H9 (cell line): ENCODE results near the gene ANKS3. TPM values are rescaled to one million over a fixed set of nuclear protein-coding genes. Genes with fewer than 3 reads are reported as not detected.
"Not testable (repeated sequence)": the region's sequence is repeated elsewhere in the genome, so short reads cannot be mapped to it uniquely, and the experiment has no call there.

ENCODE experiments used
- DNase-seq: peaks from one replicate; pipeline ENCODE4 v3.0.0-alpha.2; 2017
- H2AFZ ChIP-seq: one replicate; pipeline ENCODE4 v1.6.1; 2013; ENCODE audit warnings: mild to moderate bottlenecking, low read length, control low read depth, moderate library complexity
- H2AK5ac ChIP-seq: 2 replicates; pipeline ENCODE4 v1.6.1; 2013; ENCODE audit warnings: low read length, control low read depth, mixed read lengths; ENCODE audit not compliant: insufficient read length
- H2BK120ac ChIP-seq: one replicate; pipeline ENCODE4 v1.6.1; 2013; ENCODE audit warnings: low read depth, mild to moderate bottlenecking, low read length, control low read depth, inconsistent platforms; ENCODE audit not compliant: poor library complexity, severe bottlenecking
- H2BK12ac ChIP-seq: 2 replicates; pipeline ENCODE4 v1.6.1; 2013; ENCODE audit warnings: low read length, control low read depth, mixed read lengths, low read depth; ENCODE audit not compliant: insufficient read length
- H2BK15ac ChIP-seq: 2 replicates; pipeline ENCODE4 v1.6.1; 2013; ENCODE audit warnings: low read depth, low read length, control low read depth
- H2BK20ac ChIP-seq: one replicate; pipeline ENCODE4 v1.6.1; 2013; ENCODE audit warnings: low read depth, mild to moderate bottlenecking, low read length, control low read depth, inconsistent platforms; ENCODE audit not compliant: poor library complexity, severe bottlenecking
- H2BK5ac ChIP-seq: 2 replicates; pipeline ENCODE4 v1.6.1; 2013; ENCODE audit warnings: low read length, control low read depth, mixed read lengths; ENCODE audit not compliant: insufficient read length
- H3K14ac ChIP-seq: 2 replicates; pipeline ENCODE4 v1.6.1; 2013; ENCODE audit warnings: low read length, control low read depth; ENCODE audit not compliant: insufficient read depth
- H3K18ac ChIP-seq: 2 replicates; pipeline ENCODE4 v1.6.1; 2013; ENCODE audit warnings: low read depth, mild to moderate bottlenecking, mixed read lengths, low read length, control low read depth; ENCODE audit not compliant: insufficient read length
- H3K23ac ChIP-seq: 2 replicates; pipeline ENCODE4 v1.6.1; 2013; ENCODE audit warnings: low read length, control low read depth, mixed read lengths, low read depth; ENCODE audit not compliant: insufficient read length
- H3K23me2 ChIP-seq: 2 replicates; pipeline ENCODE4 v1.6.1; 2013; ENCODE audit warnings: low read depth, mild to moderate bottlenecking, mixed read lengths, low read length, control low read depth; ENCODE audit not compliant: insufficient read length, poor library complexity, severe bottlenecking
- H3K27ac ChIP-seq: 2 replicates; pipeline ENCODE4 v1.5.1; 2013; ENCODE audit warnings: low read length, control low read depth, mixed read lengths, low read depth; ENCODE audit not compliant: insufficient read length
- H3K27me3 ChIP-seq: 2 replicates; pipeline ENCODE4 v1.6.1; 2013; ENCODE audit warnings: low read length, control low read depth, inconsistent platforms; ENCODE audit not compliant: insufficient read depth
- H3K4ac ChIP-seq: 2 replicates; pipeline ENCODE4 v1.6.1; 2013; ENCODE audit warnings: low read depth, mild to moderate bottlenecking, control low read depth, inconsistent platforms, low read length, moderate library complexity
- H3K4me1 ChIP-seq: 2 replicates; pipeline ENCODE4 v1.6.1; 2013; ENCODE audit warnings: low read length, control low read depth, inconsistent platforms; ENCODE audit not compliant: insufficient read depth
- H3K4me2 ChIP-seq: 2 replicates; pipeline ENCODE4 v1.6.1; 2013; ENCODE audit warnings: low read length, control low read depth, mixed read lengths; ENCODE audit not compliant: insufficient read length, insufficient read depth
- H3K56ac ChIP-seq: 2 replicates; pipeline ENCODE4 v1.6.1; 2013; ENCODE audit warnings: low read depth, mild to moderate bottlenecking, mixed read lengths, low read length, control low read depth; ENCODE audit not compliant: insufficient read length
- H3K79me1 ChIP-seq: 2 replicates; pipeline ENCODE4 v1.6.1; 2013; ENCODE audit warnings: low read depth, mild to moderate bottlenecking, moderate library complexity, low read length, control low read depth, inconsistent platforms; ENCODE audit not compliant: insufficient read depth, poor library complexity, severe bottlenecking
- H3K79me2 ChIP-seq: 2 replicates; pipeline ENCODE4 v1.6.1; 2013; ENCODE audit warnings: low read length, control low read depth, inconsistent platforms; ENCODE audit not compliant: insufficient read depth
- H3K9ac ChIP-seq: 2 replicates; pipeline ENCODE4 v1.6.1; 2013; ENCODE audit warnings: low read length, control low read depth, mixed read lengths; ENCODE audit not compliant: insufficient read length; ENCODE audit errors: extremely low read depth
- H3K9me3 ChIP-seq: one replicate; pipeline ENCODE4 v1.6.1; 2013; ENCODE audit warnings: low read depth, low read length, inconsistent platforms; ENCODE audit not compliant: control insufficient read depth
- H3T11ph ChIP-seq: one replicate; pipeline ENCODE4 v1.6.1; 2013; ENCODE audit warnings: mild to moderate bottlenecking, low read length, control low read depth, inconsistent platforms
- H4K20me1 ChIP-seq: one replicate; pipeline ENCODE4 v1.6.1; 2013; ENCODE audit not compliant: control insufficient read depth, insufficient read length, insufficient read depth
- H4K5ac ChIP-seq: 2 replicates; pipeline ENCODE4 v1.6.1; 2013; ENCODE audit warnings: low read depth, mild to moderate bottlenecking, mixed read lengths, low read length, control low read depth; ENCODE audit not compliant: insufficient read length
- H4K8ac ChIP-seq: replicated peaks from 2 replicates; pipeline ENCODE4 v1.6.1; 2013; ENCODE audit warnings: low read length, control low read depth, mixed read lengths, low read depth; ENCODE audit not compliant: insufficient read length
- H4K91ac ChIP-seq: 2 replicates; pipeline ENCODE4 v1.6.1; 2013; ENCODE audit warnings: low read depth, mild to moderate bottlenecking, moderate library complexity, mixed read lengths, low read length, control low read depth; ENCODE audit not compliant: insufficient read length
- H3K27ac Mint-ChIP-seq, 3 experiments: 2 replicates in 2 of 3; 3 replicates in 1 of 3; pipeline ENCODE4 v1.8.0; 2020 to 2021; ENCODE audit warnings: mixed read lengths in 3 of 3, mild to moderate bottlenecking in 1 of 3, moderate library complexity in 1 of 3
- H3K27me3 Mint-ChIP-seq: 2 replicates; pipeline ENCODE4 v1.8.0; 2021; ENCODE audit warnings: low read depth, mild to moderate bottlenecking, moderate library complexity, mixed read lengths
- H3K36me3 Mint-ChIP-seq, 3 experiments: 2 replicates in 2 of 3; 3 replicates in 1 of 3; pipeline ENCODE4 v1.8.0; 2020 to 2021; ENCODE audit warnings: low read depth in 3 of 3, mixed read lengths in 3 of 3; ENCODE audit not compliant: insufficient read depth in 1 of 3
- H3K4me1 Mint-ChIP-seq, 2 experiments: 2 replicates each; pipeline ENCODE4 v1.8.0; 2020; ENCODE audit warnings: mixed read lengths in 2 of 2
- H3K4me3 Mint-ChIP-seq, 2 experiments: 2 replicates in 1 of 2; 3 replicates in 1 of 2; pipeline ENCODE4 v1.8.0; 2020 to 2021; ENCODE audit warnings: mild to moderate bottlenecking in 2 of 2, mixed read lengths in 2 of 2, moderate library complexity in 1 of 2
- H3K9me3 Mint-ChIP-seq, 2 experiments: 2 replicates in 1 of 2; 3 replicates in 1 of 2; pipeline ENCODE4 v1.8.0; 2020; ENCODE audit warnings: mild to moderate bottlenecking in 2 of 2, mixed read lengths in 2 of 2, moderate library complexity in 1 of 2
- WGBS: extraction: QIAGEN DNeasy Blood & Tissue Kit; methylation state at CpG from one replicate; pipeline ENCODE4 v1.1.7; 2013; ENCODE audit warnings: missing lambda C conversion rate, low lambda C conversion rate, mixed read lengths; ENCODE audit not compliant: insufficient read length; ENCODE audit errors: extremely low coverage; 5-methylcytosine and 5-hydroxymethylcytosine counted together
- total RNA-seq: library from RNA; stranded (reverse); gene quantifications from 2 replicates; pipeline ENCODE4 v1.2.1, GENCODE V29; 2021
- TF ChIP-seq, protein P1 (sequence below): fragments of 200-600 bp; sonication (generic); conservative IDR thresholded peaks from 3 replicates; pipeline ENCODE4 v1.8.0; 2021; ENCODE audit warnings: antibody characterized with exemption, mild to moderate bottlenecking

The ANKS3 gene
- total RNA-seq, 1 experiment from 2014 or later = 32.0 TPM

- Histone ChIP-seq H2BK12ac (no peak overlapping the region), H2AFZ (no peak overlapping the region), H2BK20ac (no peak overlapping the region), H4K8ac (no peak overlapping the region), H2BK15ac (no peak overlapping the region), H3K4me2 (peak overlapping the region; percentile 0), H3K23ac (no peak overlapping the region), H4K5ac (no peak overlapping the region), H3K9ac (peak overlapping the region; percentile 8), H2BK120ac (no peak overlapping the region), H3K14ac (no peak overlapping the region), H3K79me2 (no peaks in the 10 kb centered on the region), H3K27me3 (no peaks in the 10 kb centered on the region), H4K91ac (no peak overlapping the region), H3K23me2 (no peaks in the 10 kb centered on the region), H3K4me1 (no peaks in the 10 kb centered on the region), H2BK5ac (no peak overlapping the region), H3T11ph (no peak overlapping the region), H3K56ac (no peak overlapping the region), H3K79me1 (no peaks in the 10 kb centered on the region), H3K9me3 (no peaks in the 10 kb centered on the region), H3K18ac (no peak overlapping the region), H3K27ac (no peak overlapping the region), H2AK5ac (no peak overlapping the region), H4K20me1 (no peaks in the 10 kb centered on the region), H3K4ac (no peak overlapping the region)
- no peaks in the 10 kb centered on the region; the same call in 1 of the 2 replicates for H3K27me3 Mint-ChIP-seq
- no peaks in the 10 kb centered on the region for H3K9me3 Mint-ChIP-seq
- no CpG with 5 or more reads among the region's 14 CpGs for WGBS
- H3K4me1 Mint-ChIP-seq = peaks cover 16 to 27% of the 10 kb centered on the region in 2 experiments
- TF ChIP-seq, protein P1, sequence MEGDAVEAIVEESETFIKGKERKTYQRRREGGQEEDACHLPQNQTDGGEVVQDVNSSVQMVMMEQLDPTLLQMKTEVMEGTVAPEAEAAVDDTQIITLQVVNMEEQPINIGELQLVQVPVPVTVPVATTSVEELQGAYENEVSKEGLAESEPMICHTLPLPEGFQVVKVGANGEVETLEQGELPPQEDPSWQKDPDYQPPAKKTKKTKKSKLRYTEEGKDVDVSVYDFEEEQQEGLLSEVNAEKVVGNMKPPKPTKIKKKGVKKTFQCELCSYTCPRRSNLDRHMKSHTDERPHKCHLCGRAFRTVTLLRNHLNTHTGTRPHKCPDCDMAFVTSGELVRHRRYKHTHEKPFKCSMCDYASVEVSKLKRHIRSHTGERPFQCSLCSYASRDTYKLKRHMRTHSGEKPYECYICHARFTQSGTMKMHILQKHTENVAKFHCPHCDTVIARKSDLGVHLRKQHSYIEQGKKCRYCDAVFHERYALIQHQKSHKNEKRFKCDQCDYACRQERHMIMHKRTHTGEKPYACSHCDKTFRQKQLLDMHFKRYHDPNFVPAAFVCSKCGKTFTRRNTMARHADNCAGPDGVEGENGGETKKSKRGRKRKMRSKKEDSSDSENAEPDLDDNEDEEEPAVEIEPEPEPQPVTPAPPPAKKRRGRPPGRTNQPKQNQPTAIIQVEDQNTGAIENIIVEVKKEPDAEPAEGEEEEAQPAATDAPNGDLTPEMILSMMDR = no peak
- DNase-seq = no peak
- no peaks in the 10 kb centered on the region for H3K36me3 Mint-ChIP-seq
- H3K27ac Mint-ChIP-seq = peak overlapping the region in 1 of 3 experiments; percentile 15; a peak in 1 of 7 replicates
- peak overlapping the region in 1 of 2 experiments; percentile 24; a peak in 1 of 5 replicates for H3K4me3 Mint-ChIP-seq
Observed at GRCh38 chr16:4743226-4743878, 9.3 kb upstream of the ANKS3 start.

GRCh38 chr16:4738370-4738769 lies 4.3 kb upstream of the ANKS3 start:
- H3K27ac ChIP-seq, H3K9me3 ChIP-seq, H2AFZ ChIP-seq: not testable (repeated sequence)

More at GRCh38 chr16:4738370-4738769, 4.3 kb upstream of the ANKS3 start:
- DNase-seq, H4K20me1 ChIP-seq, H3K79me2 ChIP-seq, H3K23me2 ChIP-seq, H3K27me3 Mint-ChIP-seq, H3K4me3 Mint-ChIP-seq, H2BK12ac ChIP-seq, H3K4ac ChIP-seq, H3K9ac ChIP-seq, H3K4me1 ChIP-seq, H2BK120ac ChIP-seq, H4K5ac ChIP-seq, H4K91ac ChIP-seq, H2BK5ac ChIP-seq, H3K18ac ChIP-seq, H3K23ac ChIP-seq, H2AK5ac ChIP-seq, H3K56ac ChIP-seq, H3K27ac Mint-ChIP-seq, H3K36me3 Mint-ChIP-seq, H3T11ph ChIP-seq, H2BK20ac ChIP-seq, H2BK15ac ChIP-seq, H3K79me1 ChIP-seq, H3K27me3 ChIP-seq, H3K4me2 ChIP-seq, H3K9me3 Mint-ChIP-seq, H4K8ac ChIP-seq, H3K14ac ChIP-seq: not testable (repeated sequence)
- no CpG with 5 or more reads among the region's 5 CpGs for WGBS
- H3K4me1 Mint-ChIP-seq = peaks cover 13 to 16% of the 10 kb centered on the region in 2 experiments
